NT2/D1 (cell line): Measurements from ENCODE around the gene RORC.

Experiments used
- DNase-seq: peaks from one replicate; pipeline ENCODE4 v3.0.0-alpha.2; 2011; ENCODE audit warnings: low read depth, low spot score
- H3K27me3 ChIP-seq: 2 replicates; pipeline ENCODE4 v1.6.0; 2011; ENCODE audit warnings: mild to moderate bottlenecking; ENCODE audit not compliant: insufficient read length, insufficient read depth
- H3K36me3 ChIP-seq: 2 replicates; pipeline ENCODE4 v1.6.1; 2011; ENCODE audit warnings: mild to moderate bottlenecking, low read length, mixed read lengths; ENCODE audit not compliant: insufficient read depth, insufficient read length
- H3K4me1 ChIP-seq: 2 replicates; pipeline ENCODE4 v1.5.1; 2011; ENCODE audit not compliant: insufficient read depth, insufficient read length
- H3K4me3 ChIP-seq: 2 replicates; pipeline ENCODE4 v1.5.1; 2011; ENCODE audit warnings: low read depth; ENCODE audit not compliant: insufficient read length
- H3K9ac ChIP-seq: 2 replicates; pipeline ENCODE4 v1.6.0; 2011; ENCODE audit warnings: low read depth; ENCODE audit not compliant: insufficient read length
- H3K9me3 ChIP-seq: 2 replicates; pipeline ENCODE4 v1.5.1; 2011; ENCODE audit warnings: mild to moderate bottlenecking, low read length; ENCODE audit not compliant: insufficient read depth
- SUZ12 ChIP-seq: IDR thresholded peaks from 2 replicates; pipeline ENCODE4 v1.6.1; 2011; ENCODE audit not compliant: insufficient read length, insufficient read depth; ENCODE audit errors: extremely low read depth
- YY1 ChIP-seq: IDR thresholded peaks from 2 replicates; pipeline ENCODE4 v1.6.1; 2011; ENCODE audit not compliant: insufficient read length, insufficient read depth
- ZNF274 ChIP-seq: IDR thresholded peaks from 2 replicates; pipeline ENCODE4 v1.6.1; 2011; ENCODE audit warnings: mild to moderate bottlenecking, low read depth, low read length

RORC gene

DNA sequence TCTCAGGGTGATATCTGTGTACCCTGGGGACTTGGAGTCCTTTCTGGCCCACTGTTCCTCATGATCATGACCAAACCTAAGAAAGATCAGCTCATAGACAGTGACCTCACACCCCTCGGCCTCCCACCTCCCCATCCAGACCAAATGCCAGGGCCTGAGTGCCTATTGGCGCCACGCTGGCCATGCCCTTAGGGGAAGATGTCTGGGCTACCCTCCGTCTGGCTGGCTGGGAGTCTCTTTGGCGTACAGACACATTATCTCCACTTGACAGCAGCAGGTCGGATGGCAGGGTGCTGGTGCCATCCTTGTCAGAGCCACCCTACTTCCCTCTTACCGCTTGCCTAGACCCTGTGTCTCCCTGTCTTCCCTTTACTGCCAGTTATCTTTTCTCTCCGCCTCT, 8.4 kb downstream of the RORC start:
- Histone ChIP-seq H3K36me3 (no peaks in the 10 kb centered on the region), H3K4me3 (no peak overlapping the region), H3K9ac (no peak overlapping the region), H3K4me1 (peaks cover 30% of the 10 kb centered on the region), H3K27me3 (peaks cover under 1% of the 10 kb centered on the region), H3K9me3 (no peaks in the 10 kb centered on the region)
- TF ChIP-seq YY1 (no peak), ZNF274 (no peak), SUZ12 (no peak)
- DNase-seq: no peak

DNA sequence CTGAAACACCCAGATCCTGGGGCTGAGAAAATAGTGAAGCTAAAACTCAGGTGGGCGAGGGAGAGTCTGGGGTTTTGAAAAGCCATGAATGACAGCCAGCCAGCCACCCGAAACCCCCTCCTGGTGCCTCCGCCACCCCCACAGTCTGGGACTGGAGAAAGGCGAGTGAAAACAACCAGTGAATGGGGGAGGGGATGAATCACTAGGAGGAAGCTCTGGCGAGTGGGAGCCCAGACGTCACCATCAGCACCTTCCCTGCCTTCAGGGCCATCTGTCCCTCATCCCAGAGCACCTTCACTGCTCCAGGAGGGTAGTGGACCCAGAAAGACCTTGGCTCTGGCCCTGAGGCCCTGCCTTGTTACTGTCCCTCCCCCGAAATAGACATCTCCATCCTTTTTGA, 9.2 kb downstream of the RORC start:
- Histone ChIP-seq H3K4me1 (peaks cover 25% of the 10 kb centered on the region), H3K27me3 (peaks cover 3% of the 10 kb centered on the region), H3K4me3 (no peak overlapping the region), H3K9me3 (no peaks in the 10 kb centered on the region), H3K9ac (peak overlapping the region; percentile 23), H3K36me3 (no peaks in the 10 kb centered on the region)
- DNase-seq: no peak
- TF ChIP-seq ZNF274 (no peak), SUZ12 (no peak), YY1 (no peak)

DNA sequence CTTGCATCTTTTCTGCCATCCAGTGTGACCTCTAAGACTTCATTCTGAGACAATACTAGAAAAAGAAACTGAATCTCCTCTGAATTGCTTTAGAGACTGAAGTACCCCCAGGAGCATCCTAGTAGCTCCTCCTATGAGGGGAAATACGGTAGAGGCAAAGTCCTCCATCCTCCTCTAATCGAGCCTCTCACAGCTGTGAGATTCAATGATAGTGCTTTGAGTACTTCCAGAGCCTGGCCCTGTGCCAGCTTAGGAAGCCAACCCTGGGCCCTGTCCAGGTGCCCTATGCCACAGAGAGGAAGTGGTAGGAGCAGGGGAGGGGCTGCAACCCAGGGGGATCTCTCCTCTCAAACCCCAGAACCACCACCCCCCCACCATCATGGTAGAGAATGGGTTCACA, 10.7 kb downstream of the RORC start:
- H3K4me1 ChIP-seq: peaks cover 20% of the 10 kb centered on the region
- no peaks in the 10 kb centered on the region for H3K9me3 ChIP-seq
- H3K9ac ChIP-seq: no peak overlapping the region
- H3K4me3 ChIP-seq: no peak overlapping the region
- TF ChIP-seq YY1: no peak
- no peak for TF ChIP-seq ZNF274
- no peak for TF ChIP-seq SUZ12
- H3K36me3 ChIP-seq: no peaks in the 10 kb centered on the region
- no peak for DNase-seq
- peaks cover 3% of the 10 kb centered on the region for H3K27me3 ChIP-seq

DNA sequence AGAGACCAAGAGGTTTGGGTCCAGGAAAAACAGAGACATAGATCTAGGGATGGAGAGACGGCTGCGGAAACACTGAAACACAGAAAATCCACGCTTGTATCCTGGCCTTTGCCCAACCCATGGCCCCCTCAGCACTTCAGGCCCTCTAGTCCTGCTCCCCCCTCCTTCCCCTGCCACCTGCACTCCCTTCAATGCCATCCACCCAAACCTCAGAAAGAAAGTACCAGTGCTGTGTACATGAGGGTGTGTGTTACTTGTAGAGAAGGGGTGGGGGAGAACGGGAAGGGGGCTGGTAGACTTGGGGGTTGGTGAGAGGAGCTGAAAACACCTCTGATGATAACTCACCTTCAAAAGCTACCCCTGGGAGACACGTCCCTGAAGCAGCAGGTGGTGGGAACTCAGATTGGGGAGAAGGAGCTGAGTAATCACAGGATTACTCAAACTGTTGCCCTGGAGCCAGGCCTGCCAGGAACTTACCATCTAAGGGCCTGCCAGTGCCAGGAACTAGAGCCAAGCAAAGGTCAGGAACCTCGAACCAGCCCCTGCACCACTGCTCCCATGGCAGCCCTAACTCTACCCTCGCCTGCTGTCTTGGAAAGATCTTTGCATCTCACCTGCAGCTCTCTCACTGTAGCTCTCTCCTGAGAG, 11.5 kb downstream of the RORC start:
- TF ChIP-seq ZNF274 (no peak), YY1 (no peak), SUZ12 (no peak)
- DNase-seq: no peak
- no peaks in the 10 kb centered on the region for H3K36me3 ChIP-seq
- no peaks in the 10 kb centered on the region for H3K9me3 ChIP-seq
- peaks cover 15% of the 10 kb centered on the region for H3K4me1 ChIP-seq
- no peak overlapping the region for H3K9ac ChIP-seq
- H3K27me3 ChIP-seq: peaks cover 3% of the 10 kb centered on the region
- H3K4me3 ChIP-seq: no peak overlapping the region

DNA sequence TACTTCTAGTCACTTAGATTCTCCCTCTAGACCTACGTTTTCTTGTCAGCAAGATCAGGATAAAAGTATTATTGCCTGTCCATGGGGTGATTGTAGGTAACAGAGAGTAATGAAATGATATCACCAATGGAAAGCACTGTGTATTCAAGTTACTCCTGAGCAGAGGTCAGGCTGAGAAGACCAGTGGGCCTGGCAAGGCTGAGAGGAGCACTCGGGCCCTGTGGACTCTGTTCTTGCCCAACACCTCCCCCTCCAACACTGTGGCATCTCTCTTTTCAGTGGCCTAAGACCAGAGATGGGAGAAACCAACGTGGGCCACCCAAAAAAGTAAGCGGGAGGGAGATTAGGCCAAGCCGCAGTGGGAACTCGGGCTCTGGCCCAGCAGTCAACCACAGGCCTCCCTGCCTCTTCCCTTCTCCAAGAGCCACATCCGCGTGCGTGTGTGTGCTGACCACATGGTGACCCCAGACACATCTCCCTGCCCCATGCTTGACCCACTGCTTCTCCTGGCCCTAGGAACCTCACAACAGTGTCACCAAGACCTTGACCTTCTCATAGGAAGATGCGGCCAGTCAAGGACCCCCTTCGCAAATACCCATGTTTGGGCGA, 12.3 kb downstream of the RORC start:
- Histone ChIP-seq H3K4me3 (no peak overlapping the region), H3K9ac (no peak overlapping the region), H3K4me1 (peaks cover 16% of the 10 kb centered on the region), H3K36me3 (no peaks in the 10 kb centered on the region), H3K27me3 (peaks cover 3% of the 10 kb centered on the region), H3K9me3 (no peaks in the 10 kb centered on the region)
- TF ChIP-seq SUZ12: no peak
- TF ChIP-seq ZNF274: no peak
- TF ChIP-seq YY1: no peak
- no peak for DNase-seq

DNA sequence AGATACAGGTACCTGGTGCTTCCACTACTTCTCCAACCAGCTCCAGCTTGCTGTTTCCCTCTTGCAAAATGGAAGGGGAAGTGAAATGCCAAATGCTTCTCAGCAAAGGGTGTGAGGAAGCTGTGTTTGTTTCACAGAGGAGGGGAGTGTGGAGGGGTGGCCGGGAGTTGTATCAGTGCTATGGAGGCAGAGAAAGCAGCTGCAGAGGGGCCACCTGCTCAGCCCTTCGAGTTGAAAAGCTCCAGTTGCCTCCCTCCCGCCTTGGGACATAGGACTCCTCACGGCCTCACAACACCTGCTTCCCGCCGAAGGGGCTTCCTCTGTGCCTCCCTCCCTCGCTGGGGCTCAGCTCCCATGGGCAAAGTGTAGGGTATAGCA, 14.3 kb downstream of the RORC start:
- H3K4me1 ChIP-seq: peaks cover 7% of the 10 kb centered on the region
- no peak for TF ChIP-seq YY1
- TF ChIP-seq ZNF274: no peak
- TF ChIP-seq SUZ12: no peak
- H3K9me3 ChIP-seq: no peaks in the 10 kb centered on the region
- no peak overlapping the region for H3K9ac ChIP-seq
- no peak overlapping the region for H3K4me3 ChIP-seq
- peaks cover 3% of the 10 kb centered on the region for H3K27me3 ChIP-seq
- no peak for DNase-seq
- no peaks in the 10 kb centered on the region for H3K36me3 ChIP-seq

DNA sequence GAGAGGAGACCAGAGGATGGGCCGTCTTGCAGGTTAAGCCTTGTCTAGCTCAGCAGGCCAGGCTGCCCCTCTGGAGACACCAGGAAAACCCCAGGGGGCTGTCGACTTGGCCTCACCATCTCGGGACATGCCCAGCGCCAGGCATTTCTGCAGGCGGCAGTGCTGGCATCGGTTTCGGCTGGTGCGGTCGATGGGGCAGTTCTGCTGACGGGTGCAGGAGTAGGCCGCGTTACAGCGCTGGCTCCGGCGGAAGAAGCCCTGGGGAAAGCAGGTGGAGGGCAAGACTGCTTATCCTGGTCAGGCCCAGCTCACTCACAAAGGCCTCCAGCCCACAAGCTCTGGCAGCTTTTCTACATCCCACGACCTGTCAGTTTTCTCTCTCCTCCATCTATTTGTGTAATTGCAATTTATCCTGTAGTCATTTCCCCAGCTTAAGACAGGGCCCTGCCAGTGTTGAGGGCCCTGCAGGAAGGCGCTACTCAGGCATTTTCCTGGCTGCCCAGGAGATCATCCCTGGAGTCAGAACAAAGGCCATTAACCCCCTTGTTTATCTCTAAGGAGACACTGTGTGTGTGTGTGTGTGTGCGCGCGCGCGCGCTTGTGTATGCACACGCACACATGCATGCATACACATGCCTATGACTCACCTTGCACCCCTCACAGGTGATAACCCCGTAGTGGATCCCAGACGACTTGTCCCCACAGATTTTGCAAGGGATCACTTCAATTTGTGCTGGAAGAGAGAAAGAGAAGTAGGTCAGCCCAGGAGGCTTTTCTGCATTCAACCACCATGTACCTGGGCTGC, 14.9 kb downstream of the RORC start:
- Histone ChIP-seq H3K9me3 (no peaks in the 10 kb centered on the region), H3K9ac (no peak overlapping the region), H3K36me3 (no peaks in the 10 kb centered on the region), H3K4me1 (peaks cover 6% of the 10 kb centered on the region), H3K4me3 (no peak overlapping the region), H3K27me3 (peaks cover 3% of the 10 kb centered on the region)
- TF ChIP-seq ZNF274 (no peak), SUZ12 (no peak), YY1 (no peak)
- no peak for DNase-seq
